NCI-H2081 treated with DMSO at 0.1 percent for 48 hours (cell line): ENCODE results near the gene RIPOR3.
"Not testable (repeated sequence)": the region's sequence is repeated elsewhere in the genome, so short reads cannot be mapped to it uniquely, and the experiment has no call there.

Experiments
- DNase-seq: peaks from one replicate; lab custom pipeline; 2025; lab: John Stamatoyannopoulos, UW

RIPOR3 gene

DNA sequence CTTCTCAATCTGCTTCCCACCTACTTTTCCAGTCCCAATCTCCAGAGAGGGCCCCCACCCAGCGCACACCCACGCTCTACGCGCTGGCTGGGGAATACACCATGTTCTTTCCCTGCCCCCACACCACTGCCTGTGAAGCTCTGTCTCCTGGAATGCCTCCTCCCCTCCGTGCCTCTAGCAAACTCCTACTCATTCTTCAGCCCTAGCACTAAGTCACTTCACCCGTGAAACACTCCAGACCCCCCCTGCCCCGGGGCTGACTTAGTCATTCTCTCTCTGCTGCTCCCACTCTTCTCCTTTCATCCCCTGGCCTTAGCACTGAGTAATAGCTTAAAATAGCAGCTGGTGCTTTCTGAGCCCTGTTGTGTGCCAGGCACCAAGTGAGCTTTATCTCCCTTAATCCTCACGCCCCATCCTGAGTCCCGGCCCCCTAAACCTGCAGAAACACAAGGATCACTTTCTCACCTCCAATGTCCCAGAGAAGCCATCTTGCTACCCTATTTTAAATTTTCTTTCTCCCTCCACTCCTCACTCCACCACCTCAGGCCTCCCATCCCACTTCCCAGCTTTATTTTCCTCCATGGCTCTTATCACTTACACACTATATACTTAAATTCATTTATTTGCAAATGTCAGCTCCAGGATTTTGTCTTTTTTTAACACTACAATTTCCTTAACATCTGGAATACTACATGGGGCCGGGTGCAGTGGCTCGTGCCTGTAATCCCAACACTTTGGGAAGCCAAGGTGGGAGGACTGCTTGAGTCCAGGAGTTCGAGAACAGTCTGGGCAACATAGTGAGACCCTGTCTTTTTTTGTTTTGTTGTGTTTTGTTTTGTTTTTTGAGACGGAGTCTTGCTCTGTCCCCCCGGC lies 33.7 kb upstream of the RIPOR3 start:
- no peak for DNase-seq

DNA sequence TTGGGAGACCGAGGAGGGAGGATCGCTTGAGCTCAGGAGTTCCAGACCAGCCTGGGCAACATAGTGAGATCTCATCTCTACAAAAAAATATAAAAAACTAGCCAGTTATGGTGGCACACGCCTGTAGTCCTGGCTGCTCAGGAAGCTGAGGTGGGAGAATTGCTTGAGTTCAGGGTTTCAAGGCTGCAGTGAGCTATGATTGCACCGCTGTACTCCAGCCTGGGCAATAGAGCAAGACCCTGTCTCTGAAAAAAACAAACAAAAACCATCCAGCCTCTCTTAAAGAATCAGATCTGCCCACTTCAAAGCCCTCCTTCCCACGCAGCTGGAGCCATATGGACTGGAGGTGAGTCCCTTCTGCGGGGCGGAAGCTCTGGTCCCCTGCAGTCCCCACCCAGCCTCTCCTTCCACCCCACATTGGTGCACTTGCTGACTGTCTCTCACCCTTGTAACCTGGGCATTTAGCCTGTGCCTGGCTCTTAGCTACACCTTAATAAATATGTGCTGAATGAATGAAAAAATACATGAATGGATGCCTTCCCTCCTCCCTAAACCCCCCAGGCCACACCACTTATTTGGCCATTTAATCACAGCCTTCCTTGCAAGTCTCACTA lies 32.9 kb upstream of the RIPOR3 start:
- DNase-seq = no peak

DNA sequence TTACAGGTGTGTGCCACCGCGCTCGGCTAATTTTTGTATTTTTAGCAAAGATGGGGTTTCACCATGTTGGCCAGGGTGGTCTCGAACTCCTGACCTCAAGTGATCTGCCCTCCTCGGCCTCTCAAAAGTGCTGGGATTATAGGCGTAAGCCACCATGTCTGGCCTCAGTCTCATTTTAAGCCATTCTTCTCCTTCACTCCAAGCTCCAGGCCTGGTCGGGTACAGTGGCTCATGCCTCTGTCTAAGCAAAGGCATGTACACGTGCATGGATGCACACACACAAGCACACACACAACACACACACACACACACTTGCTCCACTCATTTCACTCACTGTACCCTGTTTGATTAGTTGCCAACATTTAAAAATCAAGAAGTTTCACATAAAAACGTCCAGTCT lies 32.3 kb upstream of the RIPOR3 start:
- DNase-seq = no peak

DNA sequence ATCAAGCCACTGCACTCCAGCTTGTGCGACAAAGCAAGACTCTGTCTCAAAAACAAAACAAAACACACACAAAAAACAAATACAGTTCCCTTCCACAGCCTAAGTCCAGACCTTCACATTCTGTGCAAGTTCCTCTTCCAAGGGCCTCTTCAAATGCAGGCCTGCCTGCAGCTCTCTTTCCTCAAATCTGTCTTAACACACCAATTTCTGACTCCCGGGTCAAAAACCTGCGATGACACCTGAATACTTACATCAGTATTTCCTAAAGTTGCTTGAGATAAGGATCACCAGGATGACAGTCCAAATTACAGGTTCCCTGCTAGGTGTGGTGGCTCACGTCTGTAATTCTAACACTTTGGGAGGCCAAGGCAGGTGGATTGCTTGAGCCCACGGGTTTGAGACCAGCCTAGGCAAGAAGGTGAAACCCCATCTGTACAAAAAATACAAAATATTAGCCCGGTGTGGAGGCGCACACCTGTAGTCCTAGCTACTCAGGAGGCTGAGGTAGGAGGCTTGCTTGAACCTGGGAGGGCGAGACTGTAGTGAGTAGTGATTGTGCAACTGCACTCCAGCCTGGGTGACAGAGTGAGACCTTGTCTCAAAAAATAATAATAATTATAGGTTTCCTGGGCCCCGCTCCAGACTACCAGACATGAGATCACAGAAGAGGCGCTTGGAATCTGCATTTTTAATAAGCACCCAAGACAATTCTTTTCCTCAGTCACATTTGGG lies 31.2 kb upstream of the RIPOR3 start:
- no peak for DNase-seq

DNA sequence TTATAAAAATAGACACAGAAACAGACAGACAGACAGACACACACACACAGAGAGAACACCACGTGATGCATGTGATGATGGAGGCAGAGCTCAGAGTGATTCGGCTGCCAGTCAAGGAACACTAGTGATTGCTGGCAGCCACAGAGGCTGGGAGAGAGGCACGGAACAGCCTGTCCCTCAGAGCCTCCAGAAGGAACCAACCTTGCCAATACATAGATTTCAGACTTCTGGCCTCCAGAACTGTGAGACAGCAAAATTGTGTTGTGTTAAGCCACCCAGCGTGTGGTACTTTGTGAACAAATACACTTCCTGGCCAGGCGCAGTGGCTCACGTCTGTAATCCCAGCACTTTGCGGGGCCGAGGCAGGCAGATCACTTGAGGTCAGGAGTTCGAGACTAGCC lies 30.5 kb upstream of the RIPOR3 start:
- no peak for DNase-seq

DNA sequence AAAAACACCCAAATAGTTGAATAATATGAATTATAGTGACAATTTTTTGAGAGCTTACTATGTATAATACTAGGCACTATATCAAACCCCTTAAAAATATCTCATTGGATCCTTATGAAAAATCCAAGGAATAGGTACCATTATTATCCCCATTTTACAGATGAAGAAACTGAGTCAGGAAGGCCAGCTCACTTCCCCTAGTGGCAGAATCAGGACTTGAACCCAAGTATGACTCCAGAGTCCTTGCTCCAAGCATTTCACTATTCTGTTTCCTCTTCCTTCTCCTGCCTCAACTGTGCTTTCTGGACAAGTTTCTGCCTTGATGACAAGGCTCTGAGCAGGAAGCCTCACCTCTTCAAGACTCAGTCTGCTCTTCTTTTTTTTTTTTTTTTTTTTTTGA lies 29.2 kb upstream of the RIPOR3 start:
- no peak for DNase-seq

GRCh38 chr20:50720026-50720425 lies 28.7 kb upstream of the RIPOR3 start:
- no peak for DNase-seq

DNA sequence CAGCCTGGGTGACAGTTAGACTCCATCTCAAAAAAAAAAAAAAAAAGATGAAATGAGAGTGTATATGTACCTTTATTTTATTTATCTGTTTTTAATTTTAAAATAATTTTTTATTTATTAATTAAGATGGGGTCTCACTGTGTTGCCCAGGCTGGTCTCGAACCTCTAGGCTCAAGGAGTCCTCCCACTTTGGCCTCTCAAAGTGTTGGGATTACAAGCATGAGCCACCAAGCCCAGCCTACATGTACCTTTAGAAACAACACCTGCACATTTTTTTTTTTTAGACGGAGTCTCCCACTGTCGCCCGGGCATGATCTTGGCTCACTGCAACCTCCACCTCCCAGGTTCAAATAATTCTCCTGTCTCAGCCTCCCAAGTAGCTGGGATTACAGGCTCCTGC lies 28.0 kb upstream of the RIPOR3 start:
- no peak for DNase-seq

DNA sequence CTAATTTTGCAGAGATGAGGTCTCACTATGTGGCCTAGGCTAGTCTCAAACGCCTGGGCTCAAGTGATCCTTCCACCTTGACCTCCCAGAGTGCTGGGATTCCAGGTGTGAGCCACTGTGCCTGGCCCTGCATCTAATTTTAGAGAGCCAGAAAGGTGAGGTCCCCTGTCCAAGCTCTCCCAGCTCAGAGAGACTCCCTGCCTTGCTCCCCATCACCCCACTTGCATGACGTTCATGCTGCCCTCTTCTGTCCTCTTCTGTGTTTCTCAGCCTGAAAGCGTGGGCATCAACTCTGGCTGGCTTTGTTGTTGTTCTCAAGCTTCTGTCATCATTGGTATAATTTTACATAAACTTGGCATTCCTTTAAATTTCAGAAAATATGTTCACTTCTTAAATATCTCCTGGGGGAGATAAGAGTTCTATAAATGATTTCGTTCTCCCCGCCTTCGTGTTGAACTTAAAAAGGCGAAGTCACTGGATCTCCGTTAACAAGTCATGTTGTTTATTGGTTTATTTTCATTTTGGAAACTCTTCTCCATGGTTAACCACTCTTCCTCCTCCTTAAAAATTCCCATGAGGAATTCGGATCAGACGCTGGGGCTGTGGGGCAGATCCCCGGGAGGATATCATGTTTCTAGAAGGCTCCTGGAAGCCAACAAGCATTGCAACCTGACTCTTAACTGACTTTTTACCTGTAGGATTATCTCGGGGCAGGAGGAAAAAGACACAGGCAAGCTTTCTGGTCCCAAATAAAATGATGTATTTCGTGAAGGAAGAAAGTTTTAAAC lies 26.8 kb upstream of the RIPOR3 start:
- no peak for DNase-seq

DNA sequence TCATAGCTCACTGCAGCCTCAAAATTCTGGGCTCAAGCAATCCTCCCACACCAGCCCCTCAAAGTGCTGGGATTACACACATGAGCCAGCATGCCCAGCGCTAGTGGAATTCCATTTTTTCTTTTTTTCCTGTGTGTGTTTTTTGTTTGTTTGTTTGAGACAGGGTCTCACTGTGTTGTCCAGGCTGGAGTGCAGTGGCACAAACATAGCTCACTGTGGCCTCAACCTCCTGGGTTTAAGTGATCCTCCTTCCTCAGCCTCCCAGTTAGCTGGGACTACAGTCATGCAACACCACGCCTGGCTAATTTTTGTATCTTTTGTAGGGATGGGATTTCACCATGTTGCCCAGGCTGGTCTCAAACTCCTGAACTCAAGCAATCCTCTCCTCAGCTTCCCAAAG lies 26.0 kb upstream of the RIPOR3 start:
- DNase-seq = no peak

DNA sequence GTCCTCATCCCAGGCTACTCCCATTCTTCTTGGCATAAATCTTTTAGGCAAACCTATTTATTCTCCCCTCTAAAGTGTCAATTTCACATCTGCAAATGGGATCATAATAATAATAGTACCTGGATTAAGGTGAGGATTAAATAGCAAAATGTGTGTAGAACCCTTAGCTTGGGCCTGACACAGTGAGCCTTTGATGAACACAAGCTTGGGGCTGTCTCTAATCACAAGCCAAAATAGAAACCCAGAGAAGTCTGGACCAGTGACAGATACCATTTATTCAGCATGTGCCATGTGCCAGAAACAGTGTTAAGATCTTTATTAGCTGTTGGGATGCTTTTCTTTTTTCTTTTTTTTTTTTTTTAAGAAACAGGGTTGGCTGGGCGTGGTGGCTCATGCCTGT lies 25.2 kb upstream of the RIPOR3 start:
- no peak for DNase-seq

DNA sequence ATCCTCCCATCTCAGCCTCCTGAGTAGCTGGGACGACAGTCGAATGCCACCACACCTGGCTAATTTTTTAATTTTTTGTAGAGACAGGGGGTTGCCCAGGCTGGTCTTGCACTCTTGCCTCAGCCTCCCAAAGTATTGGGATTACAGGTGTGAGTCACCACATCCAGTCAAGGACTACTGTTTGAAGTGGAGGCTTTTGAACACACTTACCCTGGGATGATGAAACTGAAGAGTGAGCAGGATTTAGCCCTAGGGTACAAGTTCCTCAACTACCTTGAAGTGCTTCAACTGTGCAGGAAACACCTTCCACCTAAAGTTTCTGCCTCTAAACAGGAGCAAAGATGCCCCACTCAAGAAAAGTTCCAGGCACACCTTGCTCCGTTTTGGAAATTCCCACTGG lies 24.4 kb upstream of the RIPOR3 start:
- no peak for DNase-seq

GRCh38 chr20:50714426-50714825 lies 23.1 kb upstream of the RIPOR3 start:
- DNase-seq = not testable (repeated sequence)

GRCh38 chr20:50713657-50714101 lies 22.3 kb upstream of the RIPOR3 start:
- DNase-seq = no peak

GRCh38 chr20:50712771-50713656 lies 21.7 kb upstream of the RIPOR3 start:
- DNase-seq = no peak

GRCh38 chr20:50711113-50711825 lies 19.9 kb upstream of the RIPOR3 start:
- DNase-seq = no peak

GRCh38 chr20:50710492-50711063 lies 19.2 kb upstream of the RIPOR3 start:
- no peak for DNase-seq

DNA sequence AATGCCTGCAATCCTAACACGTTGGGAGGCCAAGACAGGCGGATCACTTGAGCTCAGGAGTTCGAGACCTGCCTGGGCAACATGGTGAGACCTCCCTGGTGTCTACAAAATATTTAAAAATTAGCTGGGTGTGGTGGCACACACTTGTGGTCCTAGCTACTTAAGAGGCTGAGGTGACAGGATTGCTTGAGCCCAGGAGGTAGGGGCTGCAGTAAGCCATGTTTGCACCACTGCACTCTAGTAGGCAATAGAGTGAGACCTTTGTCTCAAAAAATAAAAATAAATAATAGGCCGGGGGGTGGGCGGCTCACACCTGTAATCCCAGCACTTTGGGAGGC lies 18.3 kb upstream of the RIPOR3 start:
- no peak for DNase-seq

- no peak for DNase-seq
Observed at GRCh38 chr20:50708845-50709635, 17.7 kb upstream of the RIPOR3 start.
